Measurements from ENCODE around the gene PYGO2. TPM values are rescaled to one million over a fixed set of nuclear protein-coding genes. Genes with fewer than 3 reads are reported as not detected.

PYGO2 gene
- polyA plus RNA-seq, 4 donors, result 41.4 to 51.2 (median 47.0) TPM

DNA sequence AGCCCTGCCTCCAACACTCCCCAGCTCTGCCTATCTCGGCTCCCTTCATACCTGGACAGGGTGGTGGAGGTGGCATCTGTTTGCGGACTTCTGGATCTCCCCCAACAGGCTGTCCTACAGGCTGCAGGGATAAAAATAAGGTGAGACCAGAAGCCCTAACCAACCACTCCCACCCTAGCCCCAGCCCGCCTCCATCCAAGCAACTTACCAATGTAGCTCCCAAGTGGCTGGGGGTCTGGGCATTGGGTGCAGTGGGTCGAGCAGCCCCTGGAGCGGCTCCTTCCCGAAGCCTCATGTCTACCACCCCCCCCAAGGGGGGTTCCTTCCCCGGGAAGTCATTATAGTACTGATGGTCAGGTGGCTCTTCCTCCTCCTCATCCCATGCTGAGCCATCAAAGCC is 4.5 kb upstream of the PYGO2 start:
- DNase-seq (ENCODE audit: low read depth in 4 of 4, low spot score in 2 of 4), result no peak

DNA sequence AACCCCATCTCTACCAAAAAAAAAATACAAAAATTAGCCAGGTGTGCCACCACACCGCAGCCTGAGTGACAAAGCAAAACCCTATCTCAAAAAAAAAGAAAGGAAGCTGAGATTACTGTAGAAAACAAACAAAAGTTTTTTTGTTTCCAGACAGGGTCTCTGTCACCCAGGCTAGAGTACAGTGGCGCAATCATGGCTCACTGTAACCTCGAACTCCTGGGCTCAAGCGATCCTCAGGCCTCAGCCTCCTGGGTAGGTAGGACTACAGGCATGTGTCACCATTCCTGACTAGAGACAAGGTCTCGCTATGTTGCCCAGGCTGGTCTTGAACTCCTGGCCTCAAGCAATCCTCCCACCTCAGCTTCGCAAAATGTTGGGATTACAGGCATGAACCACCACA is 2.8 kb upstream of the PYGO2 start:
- DNase-seq (ENCODE audit: low read depth in 4 of 4, low spot score in 2 of 4), result no peak

DNA sequence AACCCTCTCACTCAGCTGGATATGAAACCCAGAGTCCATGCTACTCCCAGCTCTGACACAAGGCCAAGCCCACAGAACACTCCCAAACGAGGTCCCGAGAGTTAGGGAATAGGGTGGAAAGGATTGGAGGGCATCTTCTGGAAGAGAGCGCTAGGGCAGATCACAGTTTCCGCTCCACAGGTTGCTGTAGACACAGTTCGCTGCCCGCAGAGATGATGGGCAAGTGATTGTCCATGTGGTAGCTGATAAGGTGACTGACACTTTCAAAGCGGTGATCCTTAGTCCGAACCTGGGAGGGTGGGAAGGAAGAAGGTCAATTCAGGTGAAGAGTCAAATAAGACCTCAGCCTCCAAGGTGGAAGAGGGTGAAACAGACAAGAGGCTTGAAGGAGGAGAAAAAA is 2.1 kb upstream of the PYGO2 start:
- no peak for DNase-seq (ENCODE audit: low read depth in 4 of 4, low spot score in 2 of 4)

DNA sequence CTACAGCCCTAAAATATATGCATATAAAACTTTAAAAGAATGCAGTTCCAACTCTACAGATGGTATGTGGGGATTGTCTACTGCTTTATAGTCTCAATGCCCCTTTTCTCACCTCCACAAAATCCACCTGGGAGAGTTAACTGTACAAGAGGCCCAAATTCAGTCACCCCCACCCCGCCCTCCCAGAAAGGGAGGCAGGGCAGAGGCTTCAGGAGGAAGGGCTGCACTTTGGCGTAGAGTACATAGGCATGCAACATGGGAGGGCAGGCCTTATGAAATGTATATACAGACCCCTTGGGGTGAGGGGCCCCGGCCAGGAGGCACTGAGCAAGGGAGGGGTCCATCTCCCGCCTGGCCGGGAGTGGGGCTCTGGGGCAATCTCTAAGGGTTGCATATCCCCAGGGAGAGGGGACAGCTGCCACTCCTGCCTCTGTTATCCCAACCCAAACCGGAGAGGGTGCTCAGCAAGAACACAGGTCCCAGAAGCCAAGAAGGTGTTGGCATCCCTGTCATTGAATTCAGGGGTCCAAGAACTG is 1.3 kb upstream of the PYGO2 start:
- DNase-seq (ENCODE audit: low read depth in 4 of 4, low spot score in 2 of 4), result no peak

DNA sequence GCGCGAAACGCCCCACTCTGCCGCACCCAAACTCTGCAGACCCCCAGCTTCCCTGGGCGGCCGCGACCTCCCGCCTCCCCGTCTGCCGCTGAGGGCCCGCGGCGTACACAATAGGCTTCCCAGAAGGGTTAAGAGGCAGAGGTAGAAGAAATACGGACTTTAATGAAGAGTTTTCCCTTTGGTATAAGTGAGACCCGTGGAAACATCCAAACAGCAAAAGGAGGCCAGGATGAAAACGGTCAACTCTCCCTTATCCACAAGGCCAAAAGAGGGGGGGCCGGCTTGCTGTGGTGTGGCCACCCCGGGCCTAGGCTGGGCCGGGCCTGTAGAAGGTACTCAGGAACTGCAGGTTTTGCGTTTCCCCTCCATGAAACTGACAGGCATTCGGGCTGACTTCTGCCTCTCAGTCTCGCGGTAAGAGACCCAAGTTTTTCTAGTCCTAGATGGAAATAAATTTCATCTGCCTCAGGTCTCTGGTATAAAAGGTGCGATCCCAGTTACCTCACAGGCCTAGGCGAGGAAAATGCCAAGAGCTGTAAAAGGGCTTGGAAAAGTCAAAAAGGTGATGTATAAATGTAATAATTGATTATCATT is 671 bp upstream of the PYGO2 start:
- DNase-seq (ENCODE audit: low read depth in 4 of 4, low spot score in 2 of 4), result no peak

DNA sequence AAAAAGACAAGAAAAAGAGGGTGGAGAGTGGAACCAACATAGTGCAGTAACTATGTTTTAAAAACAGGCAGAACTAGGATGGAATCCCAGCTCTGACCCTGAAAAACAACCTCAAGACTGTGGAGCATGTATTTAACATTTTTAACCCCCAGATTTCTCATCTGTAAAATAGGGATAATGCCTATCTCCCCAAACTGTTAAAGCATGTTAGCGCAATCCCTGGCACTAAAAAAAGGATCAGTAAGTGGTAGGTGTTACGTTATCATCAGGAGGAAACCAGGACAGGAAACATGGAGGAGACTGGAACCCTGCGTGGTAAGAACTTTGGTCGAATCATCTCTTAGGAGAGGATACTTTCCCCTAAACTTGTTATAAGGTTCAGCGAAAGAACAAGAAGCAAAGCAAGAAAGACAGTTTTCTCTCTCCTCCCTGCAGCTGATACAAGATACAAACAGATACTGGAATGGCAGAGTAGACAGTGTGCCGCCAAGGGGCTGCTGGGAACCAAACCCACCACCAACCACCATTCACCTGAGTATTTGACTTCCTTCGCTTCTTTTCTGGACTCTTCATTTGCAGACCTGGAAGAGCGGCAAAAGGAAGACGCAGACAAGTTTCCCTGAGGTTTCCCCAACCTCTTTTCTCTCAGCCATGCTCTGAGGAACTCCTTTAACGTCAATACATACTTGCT is 991 bp downstream of the PYGO2 start:
- DNase-seq (ENCODE audit: low read depth in 4 of 4, low spot score in 2 of 4), result no peak

DNA sequence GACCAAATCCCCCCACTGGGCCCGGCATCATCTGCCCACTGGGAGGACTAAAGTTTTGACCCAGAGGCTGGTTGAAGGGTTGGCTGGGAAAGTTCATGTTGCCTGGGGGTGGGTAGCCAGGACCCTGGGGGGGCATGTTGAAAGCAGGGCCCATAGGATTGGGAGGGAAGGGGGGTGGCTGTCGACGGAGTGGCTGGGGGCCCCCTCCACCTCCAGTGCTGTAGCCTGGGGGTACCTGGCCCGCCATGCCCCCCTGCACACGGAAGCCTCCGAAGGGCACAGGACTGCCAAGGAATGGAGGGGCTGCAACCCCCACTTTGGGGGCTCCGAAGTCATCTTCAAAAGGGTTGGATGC is 2.2 kb downstream of the PYGO2 start:
- no peak for DNase-seq (ENCODE audit: low read depth in 4 of 4, low spot score in 2 of 4)

DNA sequence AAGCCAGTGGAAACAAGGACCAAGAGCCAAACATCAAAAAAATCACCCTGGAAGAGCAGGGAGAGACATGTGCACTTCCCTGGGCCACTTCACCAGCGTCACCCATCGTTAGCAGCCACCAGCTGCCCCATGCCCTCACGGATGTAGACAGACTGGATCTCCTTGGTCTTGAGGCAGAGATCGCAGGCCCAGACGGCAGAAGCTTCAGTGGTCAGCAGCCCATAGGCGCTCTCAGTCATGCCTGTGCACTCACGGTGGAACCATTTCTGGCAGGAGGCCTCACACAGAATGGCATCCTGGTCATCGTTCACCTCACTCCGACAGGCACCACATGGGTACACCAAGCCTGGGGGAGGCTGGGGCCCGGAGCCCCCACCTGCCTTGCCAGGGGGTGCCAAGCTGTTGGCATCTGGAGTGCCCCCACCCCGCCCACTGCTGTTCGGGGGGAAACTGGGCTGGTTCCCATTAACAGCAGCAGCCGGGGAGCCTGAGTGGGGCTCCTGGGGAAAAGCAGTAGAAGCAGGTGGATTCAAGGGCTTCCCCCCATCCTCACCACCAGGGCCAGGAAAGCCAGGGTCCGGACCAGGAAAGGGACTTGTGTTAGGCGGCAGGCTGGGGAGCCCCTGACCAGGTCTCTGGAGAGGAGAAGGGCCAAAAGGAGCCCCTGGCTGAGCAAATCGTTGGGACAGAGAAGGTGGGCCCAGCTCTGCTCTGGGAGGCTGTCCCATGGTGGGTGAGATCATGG is 2.7 kb downstream of the PYGO2 start:
- DNase-seq (ENCODE audit: low read depth in 4 of 4, low spot score in 2 of 4), result no peak

DNA sequence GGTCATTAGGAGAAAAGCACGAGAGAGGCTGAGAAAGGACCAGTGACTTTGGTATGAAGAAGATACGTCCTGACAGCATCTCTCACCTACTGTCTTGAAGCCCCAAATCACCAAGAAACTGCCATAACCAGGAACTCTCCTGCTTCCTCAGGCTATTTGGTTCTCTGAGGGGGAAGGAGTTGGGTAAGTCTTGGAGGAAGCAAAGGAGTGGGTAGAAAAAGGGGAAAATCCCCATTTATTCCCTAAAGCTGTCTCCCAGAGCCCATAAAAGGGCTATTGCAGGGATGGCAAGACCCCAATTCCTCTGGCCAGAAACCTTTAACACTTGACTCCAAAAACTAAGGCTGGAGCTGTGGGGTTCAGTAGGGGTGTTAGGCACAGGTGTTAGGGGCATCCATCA is 3.5 kb downstream of the PYGO2 start:
- DNase-seq (ENCODE audit: low read depth in 4 of 4, low spot score in 2 of 4), result no peak

DNA sequence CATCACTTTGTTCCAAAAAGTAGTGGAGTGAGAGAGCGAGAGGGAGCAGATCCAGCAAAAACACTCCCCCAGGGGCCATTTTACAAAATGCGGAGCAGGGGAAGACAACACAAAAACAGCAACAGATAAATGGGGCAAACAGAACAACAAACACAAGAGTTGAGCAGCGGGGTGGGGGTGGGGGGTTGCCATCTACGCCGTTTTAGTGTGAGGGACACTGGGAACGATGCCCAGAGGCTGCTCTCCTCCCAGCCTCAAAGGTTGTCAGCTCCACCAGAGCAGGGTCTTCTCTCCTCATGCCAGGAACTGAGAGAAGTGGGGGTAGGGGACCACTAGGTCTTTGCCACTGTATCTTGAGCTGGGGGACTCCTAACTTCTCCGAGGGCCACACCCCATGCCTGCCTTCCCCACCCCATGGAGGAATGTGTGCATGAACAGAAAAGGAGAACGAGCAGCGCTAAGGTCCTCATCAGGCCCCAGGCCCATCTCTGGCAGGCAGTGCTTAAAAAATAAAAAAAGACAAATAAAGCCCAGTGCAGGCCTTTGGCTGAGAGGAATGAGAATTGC is 4.4 kb downstream of the PYGO2 start:
- no peak for DNase-seq (ENCODE audit: low read depth in 4 of 4, low spot score in 2 of 4)

DNA sequence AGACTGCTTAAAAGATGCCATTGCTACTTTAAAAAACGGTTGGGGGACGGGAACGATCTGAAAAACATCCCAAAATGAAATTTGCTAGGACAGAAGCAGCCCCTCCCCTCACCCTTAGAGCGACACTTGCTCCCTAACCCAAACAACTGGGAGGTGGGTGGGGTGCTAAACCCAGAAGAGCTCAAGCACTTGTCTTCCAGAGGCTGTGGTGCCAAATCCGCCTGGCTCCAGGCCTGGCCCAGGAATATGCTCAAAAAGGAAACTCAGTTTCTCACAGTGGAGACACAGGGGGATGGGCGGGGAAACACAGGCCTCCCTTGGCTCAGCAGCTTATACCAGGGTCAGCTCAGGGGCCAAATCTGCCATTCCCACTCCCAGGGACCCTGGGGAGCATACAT is 5.0 kb downstream of the PYGO2 start:
- DNase-seq (ENCODE audit: low read depth in 4 of 4, low spot score in 2 of 4), result no peak

DNA sequence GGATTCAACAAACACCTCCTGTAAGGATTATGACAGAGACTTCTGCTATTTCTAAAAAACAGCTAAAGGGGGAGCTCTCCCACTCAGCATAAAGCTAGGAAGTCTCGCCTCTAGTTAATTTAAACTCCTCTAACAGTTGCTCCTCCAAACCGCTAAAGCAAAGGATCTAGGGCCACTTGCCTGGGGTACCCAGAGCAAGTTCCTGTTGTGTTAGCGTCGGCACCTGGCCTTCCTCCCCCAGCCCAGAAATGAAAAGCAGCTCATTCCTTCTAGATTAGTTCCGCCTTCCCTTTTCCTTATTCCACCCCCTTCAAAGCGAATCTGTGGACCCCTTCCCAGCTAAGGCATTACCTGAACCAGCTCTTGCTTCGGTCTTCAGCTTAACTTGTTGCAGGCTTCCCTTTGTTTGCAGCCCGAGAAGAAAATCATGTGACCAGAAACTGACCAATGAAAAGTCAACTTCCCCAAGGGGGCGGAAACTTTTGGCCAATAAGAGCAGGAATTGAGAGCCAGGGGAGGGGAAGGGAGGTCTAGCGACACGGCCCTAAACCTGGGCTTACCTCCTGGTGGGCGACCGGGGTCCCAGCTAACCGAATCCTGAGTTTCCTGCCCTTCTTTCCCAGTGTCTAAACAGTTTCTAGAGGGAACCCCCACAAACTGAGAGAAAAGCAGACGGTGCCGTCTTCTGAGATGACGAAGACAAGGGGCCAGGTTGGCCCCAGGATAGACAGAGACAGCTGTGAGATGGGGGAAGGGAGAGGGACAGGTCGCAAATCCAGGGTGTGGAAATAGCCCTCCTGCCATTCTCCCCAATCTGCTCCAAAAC is 5.7 kb downstream of the PYGO2 start, which contains the start of gene PBXIP1:
Gene PBXIP1, minus strand, starts transcription at position 382 of the 826 bp plus-strand sequence. CDS start 2,378 bp downstream, outside the sequence.
- peak; percentile 88 to 99 (median 94) for DNase-seq (ENCODE audit: low read depth in 4 of 4, low spot score in 2 of 4)

DNA sequence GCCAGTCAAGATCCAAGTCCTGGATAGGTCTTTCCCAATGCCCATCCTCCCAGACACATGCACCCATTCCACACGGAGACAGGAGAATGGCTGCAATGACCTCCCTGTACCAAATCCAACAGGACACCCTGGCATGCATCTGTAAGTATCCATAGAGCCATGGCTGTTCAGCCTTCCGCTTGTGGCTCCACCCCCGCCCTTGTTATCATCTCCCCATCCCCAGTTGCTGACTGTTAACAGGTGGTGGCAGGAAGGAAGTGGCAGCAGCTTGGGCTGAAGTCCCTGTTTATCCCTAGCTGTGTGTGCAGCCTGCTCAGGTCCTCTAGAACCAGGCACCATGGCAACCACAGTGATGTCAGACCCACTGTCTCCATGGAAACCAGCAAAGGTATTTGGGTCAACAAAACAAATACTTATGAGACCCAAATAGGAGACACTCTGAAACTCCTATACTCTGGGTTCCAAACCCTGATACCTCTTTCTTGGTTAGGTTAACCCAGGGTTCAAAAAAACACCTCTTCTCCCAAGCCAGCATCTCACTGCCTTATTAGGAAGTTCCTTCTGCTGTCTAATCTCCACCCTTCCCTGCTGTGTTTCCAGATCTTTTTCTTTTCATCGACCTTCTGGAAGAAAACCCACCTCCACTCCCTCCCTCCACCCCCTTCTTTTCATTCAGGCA is 6.4 kb downstream of the PYGO2 start:
- DNase-seq (ENCODE audit: low read depth in 4 of 4, low spot score in 2 of 4), result no peak

DNA sequence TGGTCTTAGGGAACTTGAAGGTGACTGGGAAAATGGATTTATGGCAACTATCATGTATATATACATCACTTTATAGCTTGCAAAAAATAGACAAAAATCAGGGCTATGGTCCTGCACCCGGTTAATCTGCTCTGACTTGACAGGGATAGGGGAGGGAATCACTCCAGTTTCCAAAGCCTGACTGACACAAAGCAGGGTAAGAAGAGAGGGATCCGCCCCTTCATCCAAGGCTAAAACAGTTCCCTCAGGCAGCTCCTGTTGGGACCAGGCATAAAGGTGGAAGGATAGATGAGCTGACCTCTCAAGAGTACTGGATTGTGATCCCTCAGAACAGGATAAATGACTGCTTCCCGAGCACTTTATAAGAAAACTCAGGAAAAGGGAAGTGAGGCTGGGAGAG is 7.0 kb downstream of the PYGO2 start:
- DNase-seq (ENCODE audit: low read depth in 4 of 4, low spot score in 2 of 4), result no peak

DNA sequence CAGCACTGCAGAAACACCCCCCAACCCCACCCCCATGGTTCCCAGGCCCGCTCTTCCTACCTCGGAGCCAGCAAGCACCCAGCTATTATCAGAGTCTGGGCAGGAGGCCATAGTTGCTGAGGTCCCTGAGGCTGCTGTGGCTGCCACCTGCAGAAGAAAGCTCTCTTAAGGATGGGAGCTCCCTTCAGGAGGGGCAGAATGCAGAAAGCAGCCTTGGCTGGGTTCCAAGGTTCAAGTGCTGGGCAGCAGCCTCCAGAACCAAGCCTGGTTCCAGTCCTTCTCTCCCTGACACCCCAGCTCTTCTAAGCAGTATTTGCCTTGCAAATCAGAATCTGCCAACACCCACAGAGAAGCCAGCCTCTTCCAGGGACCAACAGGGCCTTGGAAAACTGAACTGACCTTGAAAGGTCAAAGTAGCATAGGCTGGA is 8.0 kb downstream of the PYGO2 start:
- no peak for DNase-seq (ENCODE audit: low read depth in 4 of 4, low spot score in 2 of 4)

DNA sequence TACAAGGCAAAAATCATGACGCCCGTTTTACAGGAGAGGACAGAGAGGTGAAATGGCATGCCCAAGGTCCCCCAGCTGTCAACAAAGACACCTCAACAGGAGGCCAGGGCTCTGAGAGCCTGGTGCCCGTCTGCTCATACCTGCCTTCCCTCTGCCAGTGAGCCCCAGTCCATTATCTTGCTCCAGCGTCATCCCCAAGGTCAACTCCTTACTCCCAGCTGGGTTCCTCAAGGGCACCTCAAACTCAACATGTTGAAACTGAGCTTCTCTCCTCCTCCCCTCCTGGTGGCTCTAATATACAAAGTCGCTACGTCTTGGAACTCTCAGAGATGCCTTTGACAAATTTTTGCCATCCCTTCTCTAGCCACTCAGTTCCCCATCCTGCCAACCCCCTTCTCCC is 8.9 kb downstream of the PYGO2 start:
- DNase-seq (ENCODE audit: low read depth in 4 of 4, low spot score in 2 of 4), result no peak

DNA sequence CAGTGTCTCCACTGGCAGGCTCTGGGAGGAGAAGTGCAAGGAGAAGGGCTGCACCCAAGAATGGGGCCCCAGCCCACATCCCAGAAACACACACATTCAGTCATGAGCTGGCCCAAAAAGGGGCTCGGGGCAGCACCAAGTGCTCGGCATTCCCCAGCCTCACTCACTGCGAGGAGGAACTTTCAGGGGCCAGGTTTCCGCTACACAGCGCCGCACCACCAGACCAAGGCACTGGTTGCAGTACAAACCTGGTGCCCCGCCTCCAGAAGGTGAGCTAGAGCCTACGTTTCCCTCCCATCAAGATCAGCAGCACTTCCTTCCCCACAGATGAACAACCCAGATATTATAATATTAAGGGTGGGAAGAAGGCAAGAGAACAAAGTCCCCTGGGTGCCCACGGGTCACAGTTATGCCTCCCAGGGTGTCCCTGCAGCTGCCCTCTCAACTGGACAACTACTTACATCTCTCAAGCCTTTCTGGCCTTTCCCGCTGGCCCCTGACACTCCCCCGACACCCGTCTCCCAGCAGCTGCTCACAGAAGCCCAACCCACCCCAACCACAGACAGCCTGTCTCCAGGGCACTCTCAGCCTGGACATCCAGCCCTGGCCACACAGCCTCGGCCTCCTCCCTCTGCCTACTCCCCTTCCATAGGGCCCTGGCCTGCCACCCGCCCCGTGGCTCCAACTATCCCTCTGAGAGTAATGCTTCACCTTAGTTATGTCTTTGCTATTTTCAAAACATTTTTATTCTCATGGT is 9.5 kb downstream of the PYGO2 start:
- no peak for DNase-seq (ENCODE audit: low read depth in 4 of 4, low spot score in 2 of 4)

DNA sequence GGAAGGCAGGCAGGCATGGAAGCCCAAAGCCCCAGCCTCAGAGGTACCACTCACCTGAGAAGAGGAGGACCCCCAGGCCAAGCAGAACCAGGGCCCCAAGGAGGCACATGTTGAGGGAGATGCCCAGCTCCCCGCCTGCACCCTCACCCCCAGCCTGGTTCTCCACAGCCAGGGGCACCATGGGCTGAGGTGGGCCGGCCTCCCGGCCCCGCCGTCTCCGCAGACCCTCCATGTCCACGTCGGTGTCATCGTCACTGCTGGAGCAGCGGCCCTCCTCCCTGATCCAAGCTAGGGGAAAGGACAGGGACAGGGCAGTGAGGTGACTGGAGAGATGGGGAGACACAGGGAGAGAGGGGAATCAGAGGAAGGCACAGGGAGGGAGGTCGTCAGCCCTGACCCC is 13.5 kb downstream of the PYGO2 start:
- no peak for DNase-seq (ENCODE audit: low read depth in 4 of 4, low spot score in 2 of 4)
